Transverse colon (tissue), 4 donors: ENCODE measurements around the gene FBXL3. TPM values are rescaled to one million over a fixed set of nuclear protein-coding genes. Genes with fewer than 3 reads are reported as not detected.

Source experiments
- DNase-seq: peaks from one replicate; pipeline ENCODE4 v3.0.0-alpha.2; 2019
- H3K27ac ChIP-seq, 4 donors: fragments of 200-600 bp; sonication (generic); 2 replicates each; pipeline ENCODE4 v1.5.1; 2016 to 2018; ENCODE audit warnings: inconsistent platforms in 4 of 4
- H3K27me3 ChIP-seq: fragments of 200-600 bp; sonication (generic); 2 replicates; pipeline ENCODE4 v1.5.1; 2017; ENCODE audit warnings: inconsistent platforms
- H3K36me3 ChIP-seq, 4 donors: fragments of 200-600 bp; sonication (generic); 2 replicates each; pipeline ENCODE4 v1.5.1; 2017 to 2019; ENCODE audit warnings: inconsistent platforms in 4 of 4
- H3K4me1 ChIP-seq, 4 donors: fragments of 200-600 bp; sonication (generic); 2 replicates each; pipeline ENCODE4 v1.5.1; 2017 to 2020; ENCODE audit warnings: inconsistent platforms in 4 of 4
- H3K4me3 ChIP-seq, 4 donors: fragments of 200-600 bp; sonication (generic); 1 replicate in 1 of 4; 2 replicates in 3 of 4; pipeline versions ENCODE4 v1.5.1 to v1.6.1; 2017 to 2019; ENCODE audit warnings: inconsistent platforms in 4 of 4
- H3K9me3 ChIP-seq, 2 donors: fragments of 200-600 bp; sonication (generic); 2 replicates each; pipeline ENCODE4 v1.5.1; 2017 to 2019; ENCODE audit warnings: inconsistent platforms in 2 of 2
- CTCF ChIP-seq, 5 experiments: fragments of 200-600 bp in 3 of 5; fragments of 450-650 bp in 2 of 5; sonication (generic) in 3 of 5; IDR thresholded peaks; 1 replicate in 2 of 5; 2 replicates in 3 of 5; pipeline ENCODE4 v1.5.1; 2016 to 2017; ENCODE audit warnings: antibody characterized with exemption in 5 of 5, inconsistent platforms in 3 of 5, mild to moderate bottlenecking in 2 of 5, moderate library complexity in 1 of 5
- EP300 ChIP-seq: sonication (generic); formaldehyde crosslinking; IDR thresholded peaks from one replicate; pipeline ENCODE4 v1.6.1; 2017; ENCODE audit warnings: antibody characterized with exemption, low read depth
- POLR2A ChIP-seq: fragments of 450-650 bp; IDR thresholded peaks from one replicate; pipeline ENCODE4 v1.6.1; 2016; ENCODE audit warnings: antibody characterized with exemption, mild to moderate bottlenecking, moderate library complexity
- POLR2AphosphoS5 ChIP-seq, 3 donors: sonication (generic); formaldehyde crosslinking; IDR thresholded peaks; one replicate each; pipeline ENCODE4 v1.6.1; 2016; ENCODE audit warnings: antibody characterized with exemption in 3 of 3
- WGBS, 2 donors: methylation state at CpG; one replicate each; pipeline ENCODE4 v1.1.5; 2018; ENCODE audit warnings: low coverage in 1 of 2; 5-methylcytosine and 5-hydroxymethylcytosine counted together
- in situ Hi-C, 4 donors: fragments of 200-750 bp; cut with MboI; loops; one replicate each; pipeline versions ENCODE4 v1.15.0 to v1.15.1; 2017; ENCODE audit warnings: low sequenced_read_pairs in 3 of 4, low pct_ligation_motif_present in 1 of 4, low pct_unique_long_range_greater_than_20kb in 1 of 4
- intact Hi-C: fragments of 100-400 bp; cut with DNase I; formaldehyde crosslinking; loops from one replicate; pipeline ENCODE4 v1.15.1; 2023; ENCODE audit warnings: low total_unique reads
- total RNA-seq, 4 donors: library from RNA; depleted of rRNA; stranded (reverse); fragments of >200 nt; gene quantifications; one replicate each; pipeline ENCODE4 v1.1.0, GENCODE V29; 2016

The FBXL3 gene
- total RNA-seq, 4 donors from 2014 or later = 23.1 to 111 (median 88.4) TPM

GRCh38 chr13:76992548-76993001 is 34.4 kb downstream of the FBXL3 start:
- H3K27me3 ChIP-seq = no peaks in the 10 kb centered on the region
- no peaks in the 10 kb centered on the region for H3K9me3 ChIP-seq
- DNase-seq = peak; percentile 28
- in situ Hi-C loops (no loop called here), intact Hi-C loops (no loop called here)
- H3K4me1 ChIP-seq = peaks cover 0 to 13% (median 4%) of the 10 kb centered on the region in 4 donors
- TF ChIP-seq CTCF (IDR thresholded peaks at IDR 0.05) (no peak), POLR2A (no peak), EP300 (no peak), POLR2AphosphoS5 (IDR thresholded peaks at IDR 0.05) (no peak)
- peaks cover 0 to 11% (median 5%) of the 10 kb centered on the region in 4 donors for H3K36me3 ChIP-seq
- peak overlapping the region; percentile 90 to 93 (median 92) for H3K27ac ChIP-seq
- peak overlapping the region; percentile 57 to 82 (median 68) for H3K4me3 ChIP-seq
- WGBS, 2 donors = 0 to 1% methylated on average over 1 to 20 of the region's 20 CpGs

GRCh38 chr13:76991796-76992547 is 35.0 kb downstream of the FBXL3 start, which contains the start of gene CLN5:
CLN5 (plus strand) TSS chr13:76992081; CDS start chr13:76992099, 18 bp downstream.
- Histone ChIP-seq H3K9me3 (no peaks in the 10 kb centered on the region), H3K4me3 (peak within 1 kb of the TSS; percentile 57 to 82 (median 68)), H3K4me1 (peaks cover 0 to 13% (median 4%) of the 10 kb centered on the region in 4 donors), H3K27ac (peak within 1 kb of the TSS; percentile 90 to 93 (median 92)), H3K27me3 (peaks cover 3% of the 10 kb centered on the region), H3K36me3 (peaks cover 0 to 8% (median 3%) of the 10 kb centered on the region in 4 donors)
- peak; percentile 98 for TF ChIP-seq POLR2A
- peak; percentile 94 to 98 (median 98) for TF ChIP-seq POLR2AphosphoS5 (IDR thresholded peaks at IDR 0.05)
- TF ChIP-seq EP300 = no peak
- peak in 3 of 5 experiments; percentile 4 to 44 (median 18) for TF ChIP-seq CTCF (IDR thresholded peaks at IDR 0.05)
- peak; percentile 96 for DNase-seq
- intact Hi-C loops (no loop called here), in situ Hi-C loops (no loop called here)
- WGBS, 2 donors = 0% methylated on average over 24 to 60 of the region's 73 CpGs

GRCh38 chr13:76991432-76991795 is 35.5 kb downstream of the FBXL3 start:
- WGBS, 2 donors = 48% methylated on average over 15 of the region's 15 CpGs; no CpG with 5 or more reads in 1 of the 2 donors

More at GRCh38 chr13:76991432-76991795, 35.5 kb downstream of the FBXL3 start:
- no peak for TF ChIP-seq CTCF (IDR thresholded peaks at IDR 0.05)
- no peak for TF ChIP-seq POLR2AphosphoS5 (IDR thresholded peaks at IDR 0.05)
- no peak for TF ChIP-seq EP300
- no peak for TF ChIP-seq POLR2A
- peaks cover 3% of the 10 kb centered on the region for H3K27me3 ChIP-seq
- no peaks in the 10 kb centered on the region for H3K9me3 ChIP-seq
- H3K27ac ChIP-seq = peak overlapping the region; percentile 90 to 93 (median 92)
- H3K36me3 ChIP-seq = peaks cover 0 to 3% (median 0%) of the 10 kb centered on the region in 4 donors
- peak; percentile 54 for DNase-seq
- peak overlapping the region; percentile 57 to 82 (median 68) for H3K4me3 ChIP-seq
- in situ Hi-C loops = no loop called here
- peaks cover 0 to 13% (median 4%) of the 10 kb centered on the region in 4 donors for H3K4me1 ChIP-seq
- intact Hi-C loops = no loop called here
